ENCODE results near the gene PBX3.

Gene PBX3

GRCh38 chr9:125950880-125951471 lies 203.8 kb downstream of the PBX3 start:
- DNase-seq: no peak

- no peak for DNase-seq
Measured at GRCh38 chr9:125953314-125954019, 206.3 kb downstream of the PBX3 start.

- no peak for DNase-seq
Measured at GRCh38 chr9:125956102-125956501, 208.9 kb downstream of the PBX3 start.

- DNase-seq: no peak
Measured at GRCh38 chr9:125959315-125959714, 212.1 kb downstream of the PBX3 start.

- no peak for DNase-seq
Measured at GRCh38 chr9:125959951-125960619, 212.9 kb downstream of the PBX3 start.

GRCh38 chr9:125960626-125961025 lies 213.5 kb downstream of the PBX3 start:
- DNase-seq: no peak

- no peak for DNase-seq
Measured at GRCh38 chr9:125961072-125961471, 213.9 kb downstream of the PBX3 start.

GRCh38 chr9:125963932-125964331 lies 216.8 kb downstream of the PBX3 start:
- DNase-seq: no peak

GRCh38 chr9:125964702-125965225 lies 217.6 kb downstream of the PBX3 start:
- DNase-seq: no peak

- no peak for DNase-seq
Measured at GRCh38 chr9:125965477-125965876, 218.3 kb downstream of the PBX3 start.

- DNase-seq: no peak
Measured at GRCh38 chr9:125966466-125966865, 219.3 kb downstream of the PBX3 start.

- no peak for DNase-seq
Measured at GRCh38 chr9:125966959-125967711, 220.0 kb downstream of the PBX3 start.

GRCh38 chr9:125968714-125969374 lies 221.7 kb downstream of the PBX3 start:
- DNase-seq: no peak

- no peak for DNase-seq
Measured at GRCh38 chr9:125969462-125969861, 222.3 kb downstream of the PBX3 start.

- no peak for DNase-seq
Measured at GRCh38 chr9:125969868-125970267, 222.7 kb downstream of the PBX3 start.

GRCh38 chr9:125970340-125970739 lies 223.2 kb downstream of the PBX3 start:
- no peak for DNase-seq

GRCh38 chr9:125971050-125971449 lies 223.9 kb downstream of the PBX3 start:
- DNase-seq: no peak

- no peak for DNase-seq
Measured at GRCh38 chr9:125972012-125972729, 225.0 kb downstream of the PBX3 start.

GRCh38 chr9:125973547-125973946 lies 226.4 kb downstream of the PBX3 start:
- no peak for DNase-seq

GRCh38 chr9:125974705-125975104 lies 227.5 kb downstream of the PBX3 start:
- DNase-seq: no peak

- DNase-seq: peak; percentile 25
Measured at GRCh38 chr9:125977223-125977622, 230.1 kb downstream of the PBX3 start.

GRCh38 chr9:125979383-125979782 lies 232.2 kb downstream of the PBX3 start:
- no peak for DNase-seq
